Caco-2 (cell line): ENCODE data around the gene KDM2B. TPM values are rescaled to one million over a fixed set of nuclear protein-coding genes. Genes with fewer than 3 reads are reported as not detected.

Experiments used
- BruUV-seq: library from RNA; stranded (reverse); fragments of 400-500 nt; replicated peaks from 2 replicates; lab custom pipeline; 2021; lab: Mats Ljungman, UMichigan
- CTCF ChIA-PET: fragments of 300-600 bp; sonication (Branson Sonifier 250); formaldehyde crosslinking; loops from one replicate; lab custom pipeline; 2022; ENCODE audit warnings: antibody characterized with exemption; lab: Charles Lee
- POLR2A ChIA-PET: fragments of 300-600 bp; sonication (Branson Sonifier 250); formaldehyde crosslinking; loops from one replicate; lab custom pipeline; 2022; ENCODE audit warnings: antibody characterized with exemption; lab: Charles Lee
- DNase-seq, 2 experiments: peaks; one replicate each; pipeline versions ENCODE4 v3.0.0 to v3.0.0-alpha.2; 2020 to 2022
- H3K27me3 ChIP-seq: replicated peaks from 2 replicates; pipeline ENCODE4 v1.6.0; 2011; ENCODE audit warnings: low read length; ENCODE audit not compliant: control insufficient read depth, insufficient read depth
- H3K36me3 ChIP-seq: 2 replicates; pipeline ENCODE4 v1.5.1; 2011; ENCODE audit warnings: low read length; ENCODE audit not compliant: control insufficient read depth, insufficient read depth
- H3K4me1 ChIP-seq: fragments of 250-450 bp; sonication (Bioruptor Pico); 2 replicates; pipeline ENCODE4 v1.5.1; 2020; ENCODE audit warnings: mild to moderate bottlenecking
- H3K4me3 ChIP-seq: 2 replicates; pipeline ENCODE4 v1.5.1; 2011; ENCODE audit warnings: low read depth, mild to moderate bottlenecking, control low read depth, low read length
- H3K9me3 ChIP-seq: fragments of 250-450 bp; sonication (Bioruptor Pico); 2 replicates; pipeline ENCODE4 v1.5.1; 2020; ENCODE audit warnings: mild to moderate bottlenecking, moderate library complexity
- H3K27ac Mint-ChIP-seq: one replicate; pipeline ENCODE4 v1.8.0; 2022; ENCODE audit warnings: mixed read lengths; ENCODE audit not compliant: unreplicated experiment
- H3K27me3 Mint-ChIP-seq: one replicate; pipeline ENCODE4 v1.8.0; 2022; ENCODE audit warnings: mixed read lengths; ENCODE audit not compliant: insufficient read depth, unreplicated experiment
- H3K36me3 Mint-ChIP-seq: one replicate; pipeline ENCODE4 v1.8.0; 2022; ENCODE audit warnings: mild to moderate bottlenecking, mixed read lengths; ENCODE audit not compliant: insufficient read depth, unreplicated experiment
- H3K4me1 Mint-ChIP-seq: one replicate; pipeline ENCODE4 v1.8.0; 2022; ENCODE audit warnings: low read depth, mixed read lengths; ENCODE audit not compliant: unreplicated experiment
- H3K4me3 Mint-ChIP-seq: one replicate; pipeline ENCODE4 v1.8.0; 2022; ENCODE audit warnings: mild to moderate bottlenecking, moderate library complexity, mixed read lengths; ENCODE audit not compliant: unreplicated experiment
- H3K9me3 Mint-ChIP-seq: one replicate; pipeline ENCODE4 v1.8.0; 2022; ENCODE audit warnings: mixed read lengths; ENCODE audit not compliant: unreplicated experiment
- intact Hi-C: fragments of 100-400 bp; cut with micrococcal nuclease; formaldehyde crosslinking; loops from one replicate; pipeline ENCODE4 v1.10.0; 2022; ENCODE audit not compliant: unreplicated experiment
- total RNA-seq: library from RNA; stranded (reverse); gene quantifications from 2 replicates; pipeline ENCODE4 v1.2.3, GENCODE V29; 2022
- TF ChIP-seq, protein P1 (sequence below), 2 experiments: fragments of 200-600 bp in 1 of 2; IDR thresholded peaks; 1 replicate in 1 of 2; 2 replicates in 1 of 2; pipeline versions ENCODE4 v1.5.1 to v1.8.0; 2011 to 2022; ENCODE audit warnings: antibody characterized with exemption in 1 of 2, control low read depth in 1 of 2, inconsistent platforms in 1 of 2, low read depth in 1 of 2, low read length in 1 of 2, mild to moderate bottlenecking in 1 of 2, moderate library complexity in 1 of 2; ENCODE audit not compliant: insufficient read depth in 1 of 2, severe bottlenecking in 1 of 2, unreplicated experiment in 1 of 2

Gene KDM2B
- total RNA-seq, 1 experiment from 2014 or later = 48.4 TPM

DNA sequence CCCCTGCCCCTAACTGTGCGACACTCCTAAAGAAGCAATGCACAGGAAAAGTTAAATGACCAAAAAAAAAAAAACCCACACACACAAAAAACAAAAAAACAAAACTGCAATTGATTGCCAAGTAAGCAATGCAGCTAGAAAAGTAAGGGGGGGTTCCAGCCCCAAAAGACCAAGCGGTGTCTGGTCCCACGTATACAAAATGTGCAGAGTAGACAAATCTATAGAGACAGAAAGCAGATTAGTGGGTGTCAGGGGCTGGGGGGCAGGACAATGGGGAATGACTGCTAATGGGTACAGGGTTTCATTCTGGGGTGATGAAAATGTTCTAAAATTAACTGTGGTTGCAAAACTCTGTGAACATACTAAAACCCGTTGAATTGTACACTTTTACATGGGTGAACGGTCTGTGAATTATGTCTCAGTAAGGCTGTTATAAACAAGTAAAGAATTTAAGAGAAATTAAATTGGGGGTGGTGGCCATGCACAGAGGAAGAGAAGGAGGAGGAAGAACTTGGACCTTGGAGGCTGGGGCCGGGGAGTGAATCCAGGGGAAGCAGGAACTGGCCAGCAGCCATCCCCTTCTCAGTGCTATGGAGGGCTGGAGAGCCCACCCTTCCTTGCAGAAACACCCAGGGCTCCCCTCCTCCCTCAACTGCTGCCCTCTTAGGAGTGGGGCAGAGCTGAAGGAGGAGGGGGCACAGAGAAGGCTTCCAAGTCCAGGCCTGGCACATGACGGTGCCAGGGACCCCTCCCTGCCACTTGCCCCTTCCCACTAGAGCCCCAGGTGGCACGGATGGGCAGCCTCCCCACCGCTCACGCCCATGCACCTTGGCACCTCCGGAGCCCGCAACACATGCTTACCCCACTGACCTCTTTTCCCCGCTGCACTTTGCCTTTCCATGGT lies 45.4 kb downstream of the KDM2B start:
- ChIA-PET CTCF (interaction anchor here (0.6 kb wide), 1 partner anchor 258 kb away, joined by 3 read pairs; the partner anchor contains the start of gene RHOF), POLR2A (no interaction called here)
- no peak for DNase-seq
- Mint-ChIP-seq H3K36me3 (peaks cover 30% of the 10 kb centered on the region), H3K27me3 (no peaks in the 10 kb centered on the region), H3K9me3 (no peaks in the 10 kb centered on the region), H3K4me1 (peaks cover 17% of the 10 kb centered on the region), H3K27ac (peak overlapping the region; percentile 13), H3K4me3 (no peak overlapping the region)
- Histone ChIP-seq H3K4me1 (peaks cover 21% of the 10 kb centered on the region), H3K4me3 (no peak overlapping the region), H3K36me3 (no peaks in the 10 kb centered on the region; the same call in 1 of the 2 replicates), H3K27me3 (no peaks in the 10 kb centered on the region), H3K9me3 (no peaks in the 10 kb centered on the region)
- BruUV-seq = no TSS peak
- TF ChIP-seq, protein P1, sequence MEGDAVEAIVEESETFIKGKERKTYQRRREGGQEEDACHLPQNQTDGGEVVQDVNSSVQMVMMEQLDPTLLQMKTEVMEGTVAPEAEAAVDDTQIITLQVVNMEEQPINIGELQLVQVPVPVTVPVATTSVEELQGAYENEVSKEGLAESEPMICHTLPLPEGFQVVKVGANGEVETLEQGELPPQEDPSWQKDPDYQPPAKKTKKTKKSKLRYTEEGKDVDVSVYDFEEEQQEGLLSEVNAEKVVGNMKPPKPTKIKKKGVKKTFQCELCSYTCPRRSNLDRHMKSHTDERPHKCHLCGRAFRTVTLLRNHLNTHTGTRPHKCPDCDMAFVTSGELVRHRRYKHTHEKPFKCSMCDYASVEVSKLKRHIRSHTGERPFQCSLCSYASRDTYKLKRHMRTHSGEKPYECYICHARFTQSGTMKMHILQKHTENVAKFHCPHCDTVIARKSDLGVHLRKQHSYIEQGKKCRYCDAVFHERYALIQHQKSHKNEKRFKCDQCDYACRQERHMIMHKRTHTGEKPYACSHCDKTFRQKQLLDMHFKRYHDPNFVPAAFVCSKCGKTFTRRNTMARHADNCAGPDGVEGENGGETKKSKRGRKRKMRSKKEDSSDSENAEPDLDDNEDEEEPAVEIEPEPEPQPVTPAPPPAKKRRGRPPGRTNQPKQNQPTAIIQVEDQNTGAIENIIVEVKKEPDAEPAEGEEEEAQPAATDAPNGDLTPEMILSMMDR (IDR thresholded peaks at IDR 0.05; ENCODE audit: insufficient read depth in 1 of 2, low read depth in 1 of 2, low read length in 1 of 2, severe bottlenecking in 1 of 2, unreplicated experiment in 1 of 2) = no peak
- intact Hi-C loops = loop anchor here (5.0 kb wide), 2 partner anchors 33 to 67 kb away; no protein-coding TSS in a partner anchor

DNA sequence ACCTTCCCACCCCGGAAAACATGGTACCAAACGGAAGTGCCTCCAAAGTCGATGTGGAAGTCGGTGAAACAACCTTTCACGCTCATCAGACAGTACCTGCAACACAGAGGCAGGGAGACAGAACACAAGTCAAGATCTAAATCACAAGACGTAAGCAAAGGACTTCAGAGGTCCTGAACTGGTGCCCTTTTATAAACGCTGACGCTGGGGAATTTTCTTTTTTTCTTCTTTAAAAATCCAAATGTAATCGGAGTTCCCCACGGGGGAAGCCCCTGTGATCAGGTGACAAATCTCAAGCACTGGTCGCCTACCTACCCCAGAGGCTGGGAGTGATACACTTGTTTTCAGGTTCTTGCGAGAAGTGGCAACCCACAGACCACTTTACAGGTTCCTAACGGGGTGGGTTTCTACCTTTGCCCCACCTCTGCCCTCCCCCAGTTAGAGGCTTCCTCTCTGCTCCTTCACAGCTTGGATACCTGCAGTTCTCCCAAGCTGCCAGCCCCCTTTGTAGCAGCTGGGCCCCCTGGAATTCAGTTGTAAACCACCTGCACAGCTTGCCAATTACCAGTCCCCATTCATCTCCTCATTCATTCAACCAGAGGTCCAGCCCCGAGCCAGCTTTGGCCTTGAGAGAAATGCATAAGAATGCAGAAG lies 46.2 kb downstream of the KDM2B start:
- POLR2A ChIA-PET = no interaction called here
- intact Hi-C loops = loop anchor here (5.0 kb wide), 2 partner anchors 32 to 68 kb away; no protein-coding TSS in a partner anchor
- Histone ChIP-seq H3K36me3 (no peaks in the 10 kb centered on the region; the same call in 1 of the 2 replicates), H3K27me3 (no peaks in the 10 kb centered on the region), H3K4me1 (peaks cover 21% of the 10 kb centered on the region), H3K4me3 (no peak overlapping the region), H3K9me3 (no peaks in the 10 kb centered on the region)
- TF ChIP-seq, protein P1 (IDR thresholded peaks at IDR 0.05; ENCODE audit: insufficient read depth in 1 of 2, low read depth in 1 of 2, low read length in 1 of 2, severe bottlenecking in 1 of 2, unreplicated experiment in 1 of 2) = no peak
- Mint-ChIP-seq H3K9me3 (no peaks in the 10 kb centered on the region), H3K4me1 (peaks cover 17% of the 10 kb centered on the region), H3K4me3 (no peak overlapping the region), H3K27me3 (no peaks in the 10 kb centered on the region), H3K36me3 (peaks cover 28% of the 10 kb centered on the region), H3K27ac (peak overlapping the region; percentile 13)
- no TSS peak for BruUV-seq
- DNase-seq = no peak
- CTCF ChIA-PET = no interaction called here

DNA sequence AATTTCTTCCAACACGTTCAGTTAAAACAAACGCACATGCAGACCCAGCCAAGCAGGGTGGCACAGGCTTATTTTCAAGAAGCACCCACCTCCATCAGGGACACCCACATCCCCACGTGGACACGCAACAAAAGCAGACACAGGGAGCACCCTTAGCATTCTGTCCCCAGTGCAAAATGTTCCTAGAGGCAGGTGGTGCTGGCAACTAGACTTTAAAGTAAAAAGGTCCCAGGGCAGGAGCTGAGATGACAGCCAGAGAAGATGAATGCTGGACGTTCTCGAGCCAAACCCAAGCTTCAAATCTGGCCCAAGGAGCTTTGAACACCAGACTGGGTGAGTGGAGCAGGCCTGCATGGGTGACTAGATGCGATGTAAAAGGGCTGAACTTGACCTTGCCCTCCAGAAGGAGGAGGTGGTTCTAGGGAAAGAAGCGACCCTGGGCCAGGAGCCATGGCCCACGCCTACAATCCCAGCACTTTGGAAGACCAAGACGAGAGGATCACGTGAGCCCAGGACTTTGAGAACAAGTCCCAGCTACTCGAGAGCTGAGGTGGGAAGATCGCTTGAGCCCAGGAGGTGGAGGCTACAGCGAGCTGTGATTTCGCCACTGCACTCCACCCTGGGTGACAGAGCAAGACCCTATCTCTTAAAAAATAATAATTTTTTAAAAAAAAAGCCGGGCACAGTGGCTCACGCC lies 47.3 kb downstream of the KDM2B start:
- no peaks in the 10 kb centered on the region; the same call in 1 of the 2 replicates for H3K36me3 ChIP-seq
- TF ChIP-seq, protein P1 (IDR thresholded peaks at IDR 0.05; ENCODE audit: insufficient read depth in 1 of 2, low read depth in 1 of 2, low read length in 1 of 2, severe bottlenecking in 1 of 2, unreplicated experiment in 1 of 2) = no peak
- Mint-ChIP-seq H3K27me3 (no peaks in the 10 kb centered on the region), H3K36me3 (peaks cover 35% of the 10 kb centered on the region), H3K4me1 (peaks cover 12% of the 10 kb centered on the region), H3K27ac (no peak overlapping the region), H3K9me3 (no peaks in the 10 kb centered on the region), H3K4me3 (no peak overlapping the region)
- CTCF ChIA-PET = no interaction called here
- intact Hi-C loops = no loop called here
- no peaks in the 10 kb centered on the region for H3K27me3 ChIP-seq
- H3K9me3 ChIP-seq = no peaks in the 10 kb centered on the region
- no TSS peak for BruUV-seq
- no peak for DNase-seq
- peaks cover 17% of the 10 kb centered on the region for H3K4me1 ChIP-seq
- POLR2A ChIA-PET = interaction anchor here (0.5 kb wide), 1 partner anchor 61 kb away, joined by 3 read pairs; no protein-coding TSS in a partner anchor
- H3K4me3 ChIP-seq = no peak overlapping the region
